GM10248 (cell line): Measurements from ENCODE around the gene FHIT.

Source experiments
- CTCF ChIA-PET: fragments of 300-600 bp; sonication (Branson Sonifier 250); formaldehyde crosslinking; extraction: SDS; loops from one replicate; lab custom pipeline; 2021; ENCODE audit warnings: antibody characterized with exemption; lab: Yijun Ruan, JAX
- POLR2A ChIA-PET: fragments of 350-650 bp; sonication (Branson Sonifier 250); formaldehyde crosslinking; extraction: SDS; loops from one replicate; lab custom pipeline; 2020; ENCODE audit warnings: antibody characterized with exemption; lab: Yijun Ruan, JAX
- DNase-seq: peaks from one replicate; pipeline ENCODE4 v3.0.0; 2012; ENCODE audit errors: extremely low spot score
- CTCF ChIP-seq: IDR thresholded peaks from 2 replicates; pipeline ENCODE4 v1.5.1; 2012; ENCODE audit warnings: mild to moderate bottlenecking, low read depth; ENCODE audit errors: extremely low read depth, missing control alignments, control extremely low read depth

Gene FHIT

DNA sequence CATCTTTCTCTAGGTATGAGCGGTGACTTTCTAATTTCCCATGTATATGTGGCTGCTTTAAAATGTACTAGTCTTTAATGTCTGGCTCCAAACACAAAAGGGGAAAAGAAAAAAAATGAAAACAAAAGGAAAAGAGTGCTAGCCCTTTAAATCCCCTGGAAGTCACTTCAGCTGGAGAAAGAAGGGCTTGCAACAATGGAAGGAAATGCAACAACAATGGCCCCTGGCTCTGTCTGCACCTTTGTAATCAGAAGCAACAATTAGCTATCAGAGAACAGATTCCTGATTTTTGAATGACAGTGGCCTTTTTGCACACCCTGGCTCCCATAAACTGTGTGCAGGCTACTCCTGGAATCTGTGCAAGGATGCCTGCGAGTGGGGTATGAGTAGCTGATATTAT lies 591.2 kb downstream of the FHIT start:
- DNase-seq, result no peak
- ChIA-PET POLR2A (no interaction called here), CTCF (no interaction called here)
- no peak for TF ChIP-seq CTCF

- no peak for DNase-seq
- no peak for TF ChIP-seq CTCF
- CTCF ChIA-PET, result no interaction called here
- POLR2A ChIA-PET, result no interaction called here
Measured at GRCh38 chr3:60659098-60659497, 592.2 kb downstream of the FHIT start.

- ChIA-PET POLR2A (no interaction called here), CTCF (no interaction called here)
- no peak for DNase-seq
- no peak for TF ChIP-seq CTCF
Measured at GRCh38 chr3:60657972-60658371, 593.3 kb downstream of the FHIT start.

GRCh38 chr3:60652829-60653228 lies 598.4 kb downstream of the FHIT start:
- no peak for TF ChIP-seq CTCF
- ChIA-PET POLR2A (no interaction called here), CTCF (no interaction called here)
- DNase-seq, result no peak

DNA sequence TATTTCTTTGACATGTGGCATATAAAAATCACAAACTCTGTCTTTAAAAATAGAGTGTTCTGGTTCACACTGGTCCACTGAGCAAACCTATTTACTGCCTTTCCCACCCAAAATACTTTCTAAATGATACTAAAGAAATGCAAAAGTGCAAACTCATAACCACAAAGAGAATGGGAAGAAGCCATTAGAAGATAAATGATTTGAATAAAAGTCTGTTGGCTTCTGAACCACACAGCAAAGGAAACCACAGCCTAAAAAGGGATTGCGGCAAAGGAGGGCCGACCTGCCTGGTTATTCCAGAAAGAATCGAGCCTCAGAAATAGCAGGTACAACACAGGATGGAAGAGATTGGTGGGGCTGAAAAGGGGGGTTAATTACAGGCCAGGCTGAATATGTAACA lies 599.5 kb downstream of the FHIT start:
- POLR2A ChIA-PET, result no interaction called here
- no peak for TF ChIP-seq CTCF
- DNase-seq, result no peak
- CTCF ChIA-PET, result no interaction called here

GRCh38 chr3:60650171-60650570 lies 601.1 kb downstream of the FHIT start:
- POLR2A ChIA-PET, result no interaction called here
- DNase-seq, result no peak
- no peak for TF ChIP-seq CTCF
- CTCF ChIA-PET, result no interaction called here

GRCh38 chr3:60645801-60646200 lies 605.5 kb downstream of the FHIT start:
- POLR2A ChIA-PET, result no interaction called here
- no peak for TF ChIP-seq CTCF
- CTCF ChIA-PET, result no interaction called here
- no peak for DNase-seq
